ENCODE results near the gene ZNF438.

DNA sequence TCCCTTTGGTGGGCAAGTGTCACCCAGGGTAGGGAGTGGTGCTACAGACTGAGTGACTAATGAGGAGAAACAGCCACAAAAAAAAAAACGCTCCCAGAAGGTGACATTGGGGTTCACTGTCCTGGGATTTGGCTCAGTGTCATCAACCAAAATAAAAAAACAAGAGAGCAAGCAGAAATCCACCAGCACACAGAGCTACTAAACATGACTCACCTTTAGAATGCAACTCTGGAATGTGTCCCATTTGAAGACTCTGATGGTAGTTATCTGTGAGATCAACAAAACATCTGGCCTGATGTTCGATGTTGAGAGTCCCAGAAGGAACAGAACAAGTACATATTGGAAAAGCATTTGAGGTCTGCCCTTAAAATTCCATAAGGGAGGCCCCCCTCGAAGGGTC, 201.8 kb downstream of the ZNF438 start:
- TF ChIP-seq TAF1 (IDR thresholded peaks at IDR 0.05; ENCODE audit: low read depth): no peak
- TF ChIP-seq, protein P1, sequence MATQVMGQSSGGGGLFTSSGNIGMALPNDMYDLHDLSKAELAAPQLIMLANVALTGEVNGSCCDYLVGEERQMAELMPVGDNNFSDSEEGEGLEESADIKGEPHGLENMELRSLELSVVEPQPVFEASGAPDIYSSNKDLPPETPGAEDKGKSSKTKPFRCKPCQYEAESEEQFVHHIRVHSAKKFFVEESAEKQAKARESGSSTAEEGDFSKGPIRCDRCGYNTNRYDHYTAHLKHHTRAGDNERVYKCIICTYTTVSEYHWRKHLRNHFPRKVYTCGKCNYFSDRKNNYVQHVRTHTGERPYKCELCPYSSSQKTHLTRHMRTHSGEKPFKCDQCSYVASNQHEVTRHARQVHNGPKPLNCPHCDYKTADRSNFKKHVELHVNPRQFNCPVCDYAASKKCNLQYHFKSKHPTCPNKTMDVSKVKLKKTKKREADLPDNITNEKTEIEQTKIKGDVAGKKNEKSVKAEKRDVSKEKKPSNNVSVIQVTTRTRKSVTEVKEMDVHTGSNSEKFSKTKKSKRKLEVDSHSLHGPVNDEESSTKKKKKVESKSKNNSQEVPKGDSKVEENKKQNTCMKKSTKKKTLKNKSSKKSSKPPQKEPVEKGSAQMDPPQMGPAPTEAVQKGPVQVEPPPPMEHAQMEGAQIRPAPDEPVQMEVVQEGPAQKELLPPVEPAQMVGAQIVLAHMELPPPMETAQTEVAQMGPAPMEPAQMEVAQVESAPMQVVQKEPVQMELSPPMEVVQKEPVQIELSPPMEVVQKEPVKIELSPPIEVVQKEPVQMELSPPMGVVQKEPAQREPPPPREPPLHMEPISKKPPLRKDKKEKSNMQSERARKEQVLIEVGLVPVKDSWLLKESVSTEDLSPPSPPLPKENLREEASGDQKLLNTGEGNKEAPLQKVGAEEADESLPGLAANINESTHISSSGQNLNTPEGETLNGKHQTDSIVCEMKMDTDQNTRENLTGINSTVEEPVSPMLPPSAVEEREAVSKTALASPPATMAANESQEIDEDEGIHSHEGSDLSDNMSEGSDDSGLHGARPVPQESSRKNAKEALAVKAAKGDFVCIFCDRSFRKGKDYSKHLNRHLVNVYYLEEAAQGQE (IDR thresholded peaks at IDR 0.05; ENCODE audit: low read depth): no peak
- no peak for TF ChIP-seq RAD21 (IDR thresholded peaks at IDR 0.05; ENCODE audit: low read depth)
- no peak for TF ChIP-seq ZBTB7A (IDR thresholded peaks at IDR 0.05; ENCODE audit: low read depth)
- no peak for TF ChIP-seq EP300 (IDR thresholded peaks at IDR 0.05; ENCODE audit: borderline replicate concordance)
- no peak for TF ChIP-seq CEBPB (IDR thresholded peaks at IDR 0.05)
- TF ChIP-seq CREB1 (IDR thresholded peaks at IDR 0.05; ENCODE audit: low read depth): no peak
- no peak for TF ChIP-seq YY1 (IDR thresholded peaks at IDR 0.05; ENCODE audit: low read depth)
- TF ChIP-seq, protein P2, sequence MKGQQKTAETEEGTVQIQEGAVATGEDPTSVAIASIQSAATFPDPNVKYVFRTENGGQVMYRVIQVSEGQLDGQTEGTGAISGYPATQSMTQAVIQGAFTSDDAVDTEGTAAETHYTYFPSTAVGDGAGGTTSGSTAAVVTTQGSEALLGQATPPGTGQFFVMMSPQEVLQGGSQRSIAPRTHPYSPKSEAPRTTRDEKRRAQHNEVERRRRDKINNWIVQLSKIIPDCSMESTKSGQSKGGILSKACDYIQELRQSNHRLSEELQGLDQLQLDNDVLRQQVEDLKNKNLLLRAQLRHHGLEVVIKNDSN (IDR thresholded peaks at IDR 0.05): no peak

Data from Ishikawa (cell line).